ENCODE results near the gene EP400. TPM values are rescaled to one million over a fixed set of nuclear protein-coding genes. Genes with fewer than 3 reads are reported as not detected.

The EP400 gene
- total and polyA plus RNA-seq, 9 of the 15 experiments (the other 6 are each of a cell fraction or from before 2014, with no cell fraction given), result 4.5 to 58.0 (median 7.0) TPM

GRCh38 chr12:132003846-132004245, 54.1 kb downstream of the EP400 start:
- WGBS (ENCODE audit: insufficient coverage, low coverage, missing lambda C conversion rate), result 83% methylated on average over 1 of the region's 1 CpG
- no peaks in the 10 kb centered on the region for H3K9me1 ChIP-seq (ENCODE audit: control insufficient read depth, insufficient read depth, low read length)
- no peak overlapping the region for H3K9ac ChIP-seq (ENCODE audit: insufficient read depth in 1 of 2, low read depth in 2 of 2, low read length in 2 of 2)
- in situ Hi-C loops (cut with MboI), result no loop called here
- DNase-seq (ENCODE audit: extremely low read depth in 1 of 4, low spot score in 3 of 4), result no peak
- no peak overlapping the region for H3K4me3 ChIP-seq
- BruUV-seq (replicated peaks), result no TSS peak
- H3K9me3 ChIP-seq (replicated peaks; ENCODE audit: control insufficient read depth, insufficient read depth, low read depth, low read length), result no peaks in the 10 kb centered on the region
- ChIA-PET CTCF (ENCODE audit: low intra/inter-chr PET ratio) (interaction anchor here (0.7 kb wide), 1 partner anchor 88 kb away, joined by 3 read pairs; no protein-coding TSS in a partner anchor), POLR2A (no interaction called here)
- no peak overlapping the region for H2AFZ ChIP-seq (ENCODE audit: low read depth, low read length)
- peaks cover 8% of the 10 kb centered on the region; the same call in 1 of the 3 replicates for H3K79me2 ChIP-seq (ENCODE audit: control insufficient read depth, insufficient read depth, low read length)
- H3K4me1 ChIP-seq (replicated peaks in 1 of 2; ENCODE audit: control insufficient read depth in 2 of 2, insufficient read depth in 2 of 2, low read length in 2 of 2), result peaks cover 2 to 4% of the 10 kb centered on the region in 2 experiments; a peak in 2 of 5 replicates
- ATAC-seq, result no peak
- peaks cover 68% of the 10 kb centered on the region for H3K36me3 ChIP-seq (ENCODE audit: control insufficient read depth, insufficient read depth, low read length)
- H3K27ac ChIP-seq (ENCODE audit: extremely low read depth, low read depth, low read length), result no peak overlapping the region
- H4K20me1 ChIP-seq (replicated peaks; ENCODE audit: control insufficient read depth, insufficient read depth, low read length), result no peaks in the 10 kb centered on the region
- no peaks in the 10 kb centered on the region for H3K27me3 ChIP-seq (ENCODE audit: control insufficient read depth in 2 of 2, insufficient read depth in 2 of 2, low read length in 2 of 2)
- no peak overlapping the region for H3K4me2 ChIP-seq (ENCODE audit: insufficient read depth, low read length)
- no peak for FAIRE-seq
- intact Hi-C loops (cut with micrococcal nuclease), result loop anchor here (5.0 kb wide), 2 partner anchors 152 to 167 kb away; no protein-coding TSS in a partner anchor
- TF ChIP-seq REST (IDR thresholded peaks at IDR 0.05; ENCODE audit: borderline replicate concordance) (no peak), REST (CRISPR knock-in tag; IDR thresholded peaks at IDR 0.05; ENCODE audit: low read depth) (no peak), CUX1 (CRISPR knock-in tag; IDR thresholded peaks at IDR 0.05) (no peak), PRPF4 (IDR thresholded peaks at IDR 0.05; ENCODE audit: insufficient read depth, low read depth, low read length, poor library complexity, severe bottlenecking) (no peak), NFXL1 (CRISPR knock-in tag; IDR thresholded peaks at IDR 0.05) (no peak), MCM2 (IDR thresholded peaks at IDR 0.05; ENCODE audit: low read depth) (no peak)
- TF ChIP-seq, protein P1, sequence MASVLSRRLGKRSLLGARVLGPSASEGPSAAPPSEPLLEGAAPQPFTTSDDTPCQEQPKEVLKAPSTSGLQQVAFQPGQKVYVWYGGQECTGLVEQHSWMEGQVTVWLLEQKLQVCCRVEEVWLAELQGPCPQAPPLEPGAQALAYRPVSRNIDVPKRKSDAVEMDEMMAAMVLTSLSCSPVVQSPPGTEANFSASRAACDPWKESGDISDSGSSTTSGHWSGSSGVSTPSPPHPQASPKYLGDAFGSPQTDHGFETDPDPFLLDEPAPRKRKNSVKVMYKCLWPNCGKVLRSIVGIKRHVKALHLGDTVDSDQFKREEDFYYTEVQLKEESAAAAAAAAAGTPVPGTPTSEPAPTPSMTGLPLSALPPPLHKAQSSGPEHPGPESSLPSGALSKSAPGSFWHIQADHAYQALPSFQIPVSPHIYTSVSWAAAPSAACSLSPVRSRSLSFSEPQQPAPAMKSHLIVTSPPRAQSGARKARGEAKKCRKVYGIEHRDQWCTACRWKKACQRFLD (CRISPR knock-in tag; IDR thresholded peaks at IDR 0.05), result no peak
